Activated CD4-positive, alpha-beta memory T cell treated with anti-CD3 and anti-CD28 coated beads for 36 hours (primary cell): Measurements from ENCODE around the gene QKI. TPM values are rescaled to one million over a fixed set of nuclear protein-coding genes. Genes with fewer than 3 reads are reported as not detected.
"Not testable (repeated sequence)": the region's sequence is repeated elsewhere in the genome, so short reads cannot be mapped to it uniquely, and the experiment has no call there.

Source experiments
- CTCF ChIA-PET: fragments of 350-600 bp; sonication (Branson Sonifier 250); formaldehyde crosslinking; loops from one replicate; lab custom pipeline; 2021; ENCODE audit warnings: antibody characterized with exemption, inconsistent platforms; lab: Charles Lee
- POLR2A ChIA-PET: fragments of 350-600 bp; sonication (Branson Sonifier 250); formaldehyde crosslinking; loops from one replicate; lab custom pipeline; 2021; ENCODE audit warnings: antibody characterized with exemption; lab: Charles Lee
- DNase-seq: peaks from one replicate; pipeline ENCODE4 v3.0.0-alpha.2; 2020
- H3K27ac Mint-ChIP-seq: one replicate; pipeline ENCODE4 v1.8.0; 2021; ENCODE audit warnings: mixed read lengths
- H3K27me3 Mint-ChIP-seq: one replicate; pipeline ENCODE4 v1.8.0; 2021; ENCODE audit warnings: mixed read lengths
- H3K36me3 Mint-ChIP-seq: one replicate; pipeline ENCODE4 v1.8.0; 2021; ENCODE audit warnings: mixed read lengths
- H3K4me1 Mint-ChIP-seq: one replicate; pipeline ENCODE4 v1.8.0; 2021; ENCODE audit warnings: low read depth, mixed read lengths
- H3K4me3 Mint-ChIP-seq: one replicate; pipeline ENCODE4 v1.8.0; 2021; ENCODE audit warnings: mild to moderate bottlenecking, mixed read lengths
- H3K9me3 Mint-ChIP-seq: one replicate; pipeline ENCODE4 v1.8.0; 2021; ENCODE audit warnings: mixed read lengths
- intact Hi-C: fragments of 100-400 bp; cut with micrococcal nuclease; formaldehyde crosslinking; loops from one replicate; pipeline ENCODE4 v1.15.1; 2023
- total RNA-seq, 2 experiments: library from RNA; stranded (reverse); gene quantifications; one replicate each; pipeline ENCODE4 v1.2.3, GENCODE V29; 2021

QKI gene
- total RNA-seq, 2 experiments from 2014 or later, result 43.9 to 44.2 TPM

GRCh38 chr6:163417595-163417994, 3.1 kb downstream of the QKI start:
- Mint-ChIP-seq H3K27me3 (no peaks in the 10 kb centered on the region), H3K4me3 (no peak overlapping the region), H3K4me1 (peaks cover 41% of the 10 kb centered on the region), H3K36me3 (no peaks in the 10 kb centered on the region), H3K27ac (no peak overlapping the region), H3K9me3 (no peaks in the 10 kb centered on the region)
- no peak for DNase-seq
- POLR2A ChIA-PET, result no interaction called here
- intact Hi-C loops, result loop anchor here (1.0 to 10.0 kb wide), 2 partner anchors 11 to 1507 kb away; no protein-coding TSS in a partner anchor
- CTCF ChIA-PET, result interaction anchor here (0.8 to 3.6 kb wide), 4 partner anchors 39 to 138 kb away, joined by 3 to 22 read pairs (median 6); no protein-coding TSS in a partner anchor

GRCh38 chr6:163418311-163419029, 4.0 kb downstream of the QKI start:
- intact Hi-C loops, result loop anchor here (10.0 kb wide), 1 partner anchor 1506 kb away; no protein-coding TSS in a partner anchor
- Mint-ChIP-seq H3K27ac (no peak overlapping the region), H3K4me3 (no peak overlapping the region), H3K9me3 (no peaks in the 10 kb centered on the region), H3K36me3 (no peaks in the 10 kb centered on the region), H3K27me3 (no peaks in the 10 kb centered on the region), H3K4me1 (peaks cover 38% of the 10 kb centered on the region)
- no peak for DNase-seq
- POLR2A ChIA-PET, result no interaction called here
- CTCF ChIA-PET, result interaction anchor here (0.6 to 3.6 kb wide), 3 partner anchors 136 to 320 kb away, joined by 3 to 22 read pairs (median 8); no protein-coding TSS in a partner anchor

- Mint-ChIP-seq H3K27me3 (no peaks in the 10 kb centered on the region), H3K36me3 (no peaks in the 10 kb centered on the region), H3K27ac (no peak overlapping the region), H3K4me3 (no peak overlapping the region), H3K9me3 (no peaks in the 10 kb centered on the region), H3K4me1 (peaks cover 43% of the 10 kb centered on the region)
- no peak for DNase-seq
- intact Hi-C loops, result loop anchor here (10.0 kb wide), 1 partner anchor 1505 kb away; no protein-coding TSS in a partner anchor
- ChIA-PET CTCF (interaction anchor here (1.0 to 2.3 kb wide), 3 partner anchors 10 to 135 kb away, joined by 3 to 8 read pairs (median 3); no protein-coding TSS in a partner anchor), POLR2A (no interaction called here)
These were observed 5.1 kb downstream of the QKI start for GRCh38 chr6:163419413-163420288.

GRCh38 chr6:163420289-163420614, 5.7 kb downstream of the QKI start:
- no peak for DNase-seq
- H3K4me1 Mint-ChIP-seq, result peaks cover 48% of the 10 kb centered on the region
- H3K27me3 Mint-ChIP-seq, result no peaks in the 10 kb centered on the region
- intact Hi-C loops, result no loop called here
- no peaks in the 10 kb centered on the region for H3K36me3 Mint-ChIP-seq
- ChIA-PET POLR2A (no interaction called here), CTCF (interaction anchor here (1.0 to 2.3 kb wide), 3 partner anchors 9 to 134 kb away, joined by 3 to 8 read pairs (median 3); no protein-coding TSS in a partner anchor)
- no peak overlapping the region for H3K4me3 Mint-ChIP-seq
- no peaks in the 10 kb centered on the region for H3K9me3 Mint-ChIP-seq
- no peak overlapping the region for H3K27ac Mint-ChIP-seq

GRCh38 chr6:163422550-163422949, 8.0 kb downstream of the QKI start:
- intact Hi-C loops, result no loop called here
- POLR2A ChIA-PET, result no interaction called here
- CTCF ChIA-PET, result no interaction called here
- no peak overlapping the region for H3K4me3 Mint-ChIP-seq
- no peaks in the 10 kb centered on the region for H3K9me3 Mint-ChIP-seq
- no peak overlapping the region for H3K27ac Mint-ChIP-seq
- peaks cover 55% of the 10 kb centered on the region for H3K4me1 Mint-ChIP-seq
- no peaks in the 10 kb centered on the region for H3K27me3 Mint-ChIP-seq
- no peak for DNase-seq
- no peaks in the 10 kb centered on the region for H3K36me3 Mint-ChIP-seq

DNA sequence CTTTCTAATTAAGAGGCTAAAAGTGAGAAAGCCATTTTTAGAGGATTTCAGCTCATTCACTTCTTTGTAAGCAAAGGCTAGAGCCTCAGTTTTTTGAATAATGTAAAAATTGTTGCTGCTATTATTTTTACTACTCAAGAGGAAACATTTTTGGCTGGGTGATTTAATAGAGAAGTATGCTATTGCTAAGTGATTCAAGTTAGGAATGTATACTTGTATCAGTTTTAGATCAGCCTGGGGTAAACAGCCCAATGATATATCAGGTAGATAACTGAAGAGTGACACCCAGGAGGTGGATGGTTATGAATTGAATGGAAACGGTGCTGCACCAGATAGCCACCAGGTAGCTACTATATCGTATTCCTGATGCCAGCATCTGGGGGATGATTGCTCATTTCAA, 9.2 kb downstream of the QKI start:
- H3K4me1 Mint-ChIP-seq, result peaks cover 51% of the 10 kb centered on the region
- H3K4me3 Mint-ChIP-seq, result no peak overlapping the region
- no peaks in the 10 kb centered on the region for H3K27me3 Mint-ChIP-seq
- H3K27ac Mint-ChIP-seq, result no peak overlapping the region
- CTCF ChIA-PET, result no interaction called here
- no peaks in the 10 kb centered on the region for H3K36me3 Mint-ChIP-seq
- no peaks in the 10 kb centered on the region for H3K9me3 Mint-ChIP-seq
- no peak for DNase-seq
- intact Hi-C loops, result no loop called here
- POLR2A ChIA-PET, result no interaction called here

GRCh38 chr6:163427498-163428254, 13.2 kb downstream of the QKI start:
- ChIA-PET POLR2A (no interaction called here), CTCF (interaction anchor here (1.3 to 2.0 kb wide), 2 partner anchors 127 to 129 kb away, joined by 3 to 7 read pairs; no protein-coding TSS in a partner anchor)
- Mint-ChIP-seq H3K4me3 (no peak overlapping the region), H3K36me3 (no peaks in the 10 kb centered on the region), H3K27me3 (no peaks in the 10 kb centered on the region), H3K9me3 (no peaks in the 10 kb centered on the region), H3K27ac (no peak overlapping the region), H3K4me1 (peaks cover 49% of the 10 kb centered on the region)
- intact Hi-C loops, result loop anchor here (1.0 kb wide), 1 partner anchor 10 kb away; no protein-coding TSS in a partner anchor
- DNase-seq, result no peak

DNA sequence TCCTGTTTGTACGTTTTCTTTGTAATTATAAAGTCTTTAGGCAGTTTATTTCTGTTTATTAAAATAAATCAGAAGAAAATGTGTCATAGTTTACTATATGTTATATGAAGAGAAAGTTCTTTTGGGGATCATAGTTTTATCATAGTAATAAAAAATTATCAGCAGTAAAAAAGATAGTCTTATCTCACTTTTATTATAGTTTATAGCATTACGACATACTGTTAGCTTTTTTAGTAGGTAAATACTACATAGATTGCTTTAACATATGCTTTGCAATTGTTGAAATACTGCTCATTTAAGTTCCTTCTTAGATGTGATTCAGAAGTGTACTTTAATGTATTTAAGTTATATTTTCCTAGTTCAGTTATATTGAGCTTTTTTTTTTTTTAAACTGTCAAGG, 13.9 kb downstream of the QKI start:
- H3K27ac Mint-ChIP-seq, result no peak overlapping the region
- H3K27me3 Mint-ChIP-seq, result no peaks in the 10 kb centered on the region
- POLR2A ChIA-PET, result no interaction called here

GRCh38 chr6:163429858-163430448, 15.4 kb downstream of the QKI start:
- ChIA-PET CTCF (interaction anchor here (1.2 to 1.3 kb wide), 2 partner anchors 10 to 125 kb away, joined by 3 read pairs; no protein-coding TSS in a partner anchor), POLR2A (no interaction called here)
- intact Hi-C loops, result no loop called here
- Mint-ChIP-seq H3K9me3 (no peaks in the 10 kb centered on the region), H3K27ac (no peak overlapping the region), H3K27me3 (no peaks in the 10 kb centered on the region), H3K36me3 (no peaks in the 10 kb centered on the region), H3K4me1 (peaks cover 48% of the 10 kb centered on the region), H3K4me3 (no peak overlapping the region)
- no peak for DNase-seq

More for the DNA sequence above, 13.9 kb downstream of the QKI start:
- intact Hi-C loops, result loop anchor here (1.0 kb wide), 1 partner anchor 11 kb away; no protein-coding TSS in a partner anchor
- Mint-ChIP-seq H3K9me3 (no peaks in the 10 kb centered on the region), H3K4me3 (no peak overlapping the region), H3K36me3 (no peaks in the 10 kb centered on the region), H3K4me1 (peaks cover 51% of the 10 kb centered on the region)
- CTCF ChIA-PET, result no interaction called here
- no peak for DNase-seq

GRCh38 chr6:163432300-163432699, 17.8 kb downstream of the QKI start:
- Mint-ChIP-seq H3K36me3 (no peaks in the 10 kb centered on the region), H3K4me3 (no peak overlapping the region), H3K9me3 (no peaks in the 10 kb centered on the region), H3K27ac (no peak overlapping the region), H3K4me1 (peaks cover 47% of the 10 kb centered on the region), H3K27me3 (no peaks in the 10 kb centered on the region)
- CTCF ChIA-PET, result no interaction called here
- intact Hi-C loops, result no loop called here
- no peak for DNase-seq
- POLR2A ChIA-PET, result no interaction called here

DNA sequence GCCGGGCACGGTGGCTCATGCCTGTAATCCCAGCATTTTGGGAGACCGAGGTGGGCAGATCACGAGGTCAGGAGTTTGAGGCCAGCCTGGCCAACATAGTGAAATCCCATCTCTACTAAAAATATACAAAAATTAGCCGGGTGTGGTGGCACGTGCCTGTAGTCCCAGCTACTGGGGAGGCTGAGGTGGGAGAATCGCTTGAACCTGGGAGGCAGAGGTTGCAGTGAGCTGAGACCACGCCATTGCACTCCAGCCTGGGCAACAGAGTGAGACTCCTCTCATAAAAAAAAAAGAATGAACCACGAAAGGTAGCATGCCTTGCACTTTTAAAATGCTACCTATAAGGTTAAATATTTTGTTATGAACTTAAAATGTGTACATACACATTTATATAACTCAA, 19.0 kb downstream of the QKI start:
- POLR2A ChIA-PET, intact Hi-C loops, H3K4me3 Mint-ChIP-seq, DNase-seq, CTCF ChIA-PET, H3K36me3 Mint-ChIP-seq, H3K27ac Mint-ChIP-seq, H3K27me3 Mint-ChIP-seq, H3K9me3 Mint-ChIP-seq: not testable (repeated sequence)
- H3K4me1 Mint-ChIP-seq, result peaks cover 49% of the 10 kb centered on the region
